Astrocyte of the spinal cord (primary cell): ENCODE data around the gene GABRP.

Experiments
- DNase-seq: peaks from one replicate; pipeline ENCODE4 v3.0.0; 2011; ENCODE audit warnings: low read depth, low spot score
- H3K4me3 ChIP-seq: 2 replicates; pipeline ENCODE4 v1.5.1; 2011; ENCODE audit warnings: low read depth, mild to moderate bottlenecking, low read length, moderate library complexity
- in situ Hi-C: cut with HindIII; loops from 2 replicates; pipeline ENCODE4 v1.10.0; 2017; ENCODE audit warnings: low sequenced_read_pairs
- TF ChIP-seq, protein P1 (sequence below): IDR thresholded peaks from 2 replicates; pipeline ENCODE4 v1.5.1; 2012; ENCODE audit warnings: low read depth, mild to moderate bottlenecking, low read length, inconsistent platforms

Gene GABRP

DNA sequence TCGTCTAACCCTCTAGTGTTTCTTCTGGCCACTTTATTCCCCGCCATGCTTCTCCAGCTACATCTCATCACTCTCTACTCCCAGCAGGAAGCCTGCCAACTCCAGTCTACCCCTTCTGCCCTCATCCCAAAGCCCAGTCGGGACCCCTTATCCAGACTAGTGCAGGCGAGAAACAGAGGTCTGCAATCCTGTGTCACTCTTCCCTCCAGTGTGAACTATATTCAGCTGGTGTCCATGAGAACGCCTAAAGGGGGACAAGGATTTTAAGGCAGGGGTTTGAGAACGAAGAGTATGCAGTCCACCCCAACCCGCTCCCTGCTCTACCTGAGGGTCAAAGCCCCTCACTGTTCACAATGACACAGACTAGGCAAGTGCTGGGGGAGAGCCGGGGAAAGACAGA is 41.7 kb upstream of the GABRP start:
- DNase-seq: no peak
- in situ Hi-C loops: no loop called here
- no peak overlapping the region for H3K4me3 ChIP-seq
- TF ChIP-seq, protein P1, sequence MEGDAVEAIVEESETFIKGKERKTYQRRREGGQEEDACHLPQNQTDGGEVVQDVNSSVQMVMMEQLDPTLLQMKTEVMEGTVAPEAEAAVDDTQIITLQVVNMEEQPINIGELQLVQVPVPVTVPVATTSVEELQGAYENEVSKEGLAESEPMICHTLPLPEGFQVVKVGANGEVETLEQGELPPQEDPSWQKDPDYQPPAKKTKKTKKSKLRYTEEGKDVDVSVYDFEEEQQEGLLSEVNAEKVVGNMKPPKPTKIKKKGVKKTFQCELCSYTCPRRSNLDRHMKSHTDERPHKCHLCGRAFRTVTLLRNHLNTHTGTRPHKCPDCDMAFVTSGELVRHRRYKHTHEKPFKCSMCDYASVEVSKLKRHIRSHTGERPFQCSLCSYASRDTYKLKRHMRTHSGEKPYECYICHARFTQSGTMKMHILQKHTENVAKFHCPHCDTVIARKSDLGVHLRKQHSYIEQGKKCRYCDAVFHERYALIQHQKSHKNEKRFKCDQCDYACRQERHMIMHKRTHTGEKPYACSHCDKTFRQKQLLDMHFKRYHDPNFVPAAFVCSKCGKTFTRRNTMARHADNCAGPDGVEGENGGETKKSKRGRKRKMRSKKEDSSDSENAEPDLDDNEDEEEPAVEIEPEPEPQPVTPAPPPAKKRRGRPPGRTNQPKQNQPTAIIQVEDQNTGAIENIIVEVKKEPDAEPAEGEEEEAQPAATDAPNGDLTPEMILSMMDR: no peak

DNA sequence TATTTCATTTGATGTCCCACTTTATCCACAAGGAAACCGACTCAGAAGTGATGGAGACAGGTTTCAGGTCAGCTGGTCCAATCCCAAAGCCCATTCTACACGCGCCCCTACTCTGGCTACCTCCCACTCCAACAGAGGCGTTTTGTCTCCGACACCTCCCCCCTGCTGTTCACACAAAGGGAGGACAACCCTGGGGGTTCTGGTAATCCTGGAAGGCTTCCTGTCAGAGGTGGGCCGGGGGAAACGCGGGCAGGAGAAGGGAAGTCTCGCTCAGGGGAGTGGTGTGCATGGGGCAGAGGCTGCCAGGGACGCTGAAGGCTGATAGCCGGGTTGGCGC is 39.7 kb upstream of the GABRP start:
- in situ Hi-C loops: no loop called here
- no peak overlapping the region for H3K4me3 ChIP-seq
- no peak for DNase-seq
- TF ChIP-seq, protein P1: no peak

DNA sequence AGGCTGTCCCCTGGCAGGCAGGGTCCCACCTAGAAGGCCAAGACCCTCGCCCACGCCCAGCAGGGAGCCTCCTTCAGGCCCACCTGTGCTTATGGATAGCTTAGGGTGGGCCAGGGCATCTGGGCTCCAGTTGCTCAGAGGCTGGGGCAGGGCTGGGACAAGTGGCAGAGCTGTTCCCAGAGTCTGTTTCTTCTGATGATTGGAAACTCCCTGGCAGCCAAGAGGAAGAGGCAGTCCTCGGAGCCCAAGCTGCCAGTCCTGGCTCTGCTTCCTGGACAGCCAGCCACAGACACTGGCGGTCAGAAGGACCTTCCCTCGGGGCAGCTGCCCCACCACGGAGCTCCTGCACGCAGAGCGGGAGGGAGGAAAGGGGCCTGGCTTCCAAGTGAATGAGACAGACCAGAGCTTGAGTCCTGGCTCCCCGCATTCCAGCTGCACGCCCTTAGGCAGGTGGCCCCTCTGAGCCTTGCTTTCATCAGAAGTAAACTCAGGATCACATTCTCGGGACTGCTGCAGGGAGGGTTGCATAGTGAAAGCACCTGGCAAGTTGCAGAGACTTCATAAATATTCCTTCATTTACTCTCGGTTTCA is 37.9 kb upstream of the GABRP start:
- no peak overlapping the region for H3K4me3 ChIP-seq
- no peak for DNase-seq
- in situ Hi-C loops: no loop called here
- TF ChIP-seq, protein P1: no peak

DNA sequence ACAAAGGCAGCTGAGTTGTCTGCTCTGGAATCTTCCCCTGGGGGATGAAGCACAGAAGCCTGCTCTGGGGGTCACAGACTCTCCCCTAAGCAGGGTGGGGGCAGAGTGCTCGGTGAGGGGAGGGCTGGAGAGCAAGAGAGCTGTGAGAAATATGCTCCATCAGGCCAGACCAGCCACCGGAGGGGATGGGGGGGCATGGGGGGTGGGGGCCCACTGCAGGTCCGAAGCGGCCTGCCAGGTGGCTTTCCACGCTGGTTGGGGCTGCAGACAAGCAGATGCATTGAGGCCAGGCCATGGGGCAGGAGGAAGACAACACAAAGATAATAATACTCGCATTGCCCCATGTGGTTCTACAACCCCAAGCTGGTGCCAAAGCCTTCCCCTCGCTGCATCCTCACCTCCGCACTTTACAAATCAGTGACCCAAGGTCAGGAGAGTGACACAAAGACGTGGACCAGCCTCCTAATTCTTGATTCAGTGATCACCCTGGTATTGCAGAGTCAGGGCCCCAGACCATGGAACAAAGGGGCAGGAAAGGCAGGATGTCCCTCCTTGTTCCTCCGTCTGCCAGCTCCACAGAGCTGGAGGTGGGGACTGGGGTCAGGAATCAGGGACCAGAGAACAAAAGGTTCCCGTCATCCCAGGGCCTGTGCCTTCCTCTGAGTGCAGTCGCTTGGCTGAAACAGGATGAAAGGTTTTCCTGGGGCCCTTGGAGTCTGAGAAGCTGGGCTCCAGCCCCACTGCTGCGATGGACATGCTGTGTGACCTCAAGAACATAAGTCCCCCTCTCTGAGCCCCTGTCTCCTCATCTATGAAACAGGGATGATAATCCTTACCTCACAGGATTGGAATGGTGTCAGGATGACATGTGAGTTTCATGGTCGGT is 37.2 kb upstream of the GABRP start:
- DNase-seq: no peak
- H3K4me3 ChIP-seq: no peak overlapping the region
- TF ChIP-seq, protein P1: no peak
- in situ Hi-C loops: no loop called here

DNA sequence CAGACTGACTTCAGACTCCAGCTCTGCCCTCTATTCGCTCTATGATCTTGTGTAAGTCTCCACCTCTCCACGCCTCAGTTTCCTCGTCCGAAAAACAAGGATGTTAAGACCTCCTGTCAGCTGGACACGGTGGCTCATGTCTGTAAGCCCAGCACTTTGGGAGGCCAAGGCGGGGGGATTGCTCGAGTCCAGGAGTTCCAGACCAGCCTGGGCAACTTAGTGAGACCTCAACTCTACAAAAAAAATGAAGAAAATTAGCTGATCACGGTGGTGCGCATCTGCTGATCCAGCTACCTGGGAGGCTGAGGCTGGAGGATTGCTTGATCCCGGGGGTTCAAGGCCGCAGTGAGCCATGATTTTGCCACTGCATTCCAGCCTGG is 36.6 kb upstream of the GABRP start:
- in situ Hi-C loops: no loop called here
- no peak overlapping the region for H3K4me3 ChIP-seq
- TF ChIP-seq, protein P1: no peak
- DNase-seq: no peak

DNA sequence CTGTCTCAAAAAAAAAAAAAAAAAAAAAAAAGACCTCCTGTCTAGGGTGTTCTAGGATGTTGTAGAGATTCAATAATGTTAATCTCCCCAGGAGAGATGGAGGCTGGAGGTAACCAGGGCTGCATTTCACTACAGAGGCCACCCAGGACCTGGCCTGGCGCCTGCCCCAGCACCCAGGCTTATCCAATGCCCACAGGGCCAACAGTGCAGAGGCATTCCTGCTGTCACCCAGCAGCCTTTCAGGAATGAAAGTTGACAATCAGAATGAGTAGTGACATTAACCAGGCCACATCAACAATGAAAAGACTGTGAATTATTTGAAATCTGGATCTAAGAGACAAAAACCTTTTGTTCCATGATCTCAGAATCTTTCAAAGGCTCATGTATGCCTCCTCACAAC is 36.2 kb upstream of the GABRP start:
- TF ChIP-seq, protein P1: no peak
- no peak overlapping the region for H3K4me3 ChIP-seq
- no peak for DNase-seq
- in situ Hi-C loops: no loop called here
